Choroid plexus epithelial cell (primary cell): ENCODE measurements around the gene KRT4.

Source experiments
- DNase-seq: peaks from one replicate; pipeline ENCODE4 v3.0.0-alpha.2; 2010; ENCODE audit warnings: low read depth
- H3K4me3 ChIP-seq: 2 replicates; pipeline ENCODE4 v1.5.1; 2011; ENCODE audit warnings: low read depth, mild to moderate bottlenecking, control low read depth, low read length, moderate library complexity
- CTCF ChIP-seq: conservative IDR thresholded peaks from 2 replicates; pipeline ENCODE4 v1.5.1; 2011; ENCODE audit warnings: low read depth, mild to moderate bottlenecking, control low read depth, inconsistent platforms, low read length, moderate library complexity

KRT4 gene

GRCh38 chr12:52832451-52832850, 18.5 kb upstream of the KRT4 start:
- TF ChIP-seq CTCF: no peak
- H3K4me3 ChIP-seq: no peak overlapping the region
- no peak for DNase-seq

- no peak for DNase-seq
Observed at GRCh38 chr12:52831251-52831650, 17.3 kb upstream of the KRT4 start.

GRCh38 chr12:52829986-52830770, 16.3 kb upstream of the KRT4 start:
- DNase-seq: no peak
- H3K4me3 ChIP-seq: no peak overlapping the region
- TF ChIP-seq CTCF: no peak

More at GRCh38 chr12:52831251-52831650, 17.3 kb upstream of the KRT4 start:
- TF ChIP-seq CTCF: no peak
- no peak overlapping the region for H3K4me3 ChIP-seq

GRCh38 chr12:52828591-52829021, 14.7 kb upstream of the KRT4 start:
- no peak overlapping the region for H3K4me3 ChIP-seq
- DNase-seq: no peak
- TF ChIP-seq CTCF: no peak

- no peak for DNase-seq
- no peak overlapping the region for H3K4me3 ChIP-seq
- TF ChIP-seq CTCF: no peak
Observed at GRCh38 chr12:52828156-52828555, 14.2 kb upstream of the KRT4 start.

- DNase-seq: no peak
- TF ChIP-seq CTCF: no peak
- no peak overlapping the region for H3K4me3 ChIP-seq
Observed at GRCh38 chr12:52827499-52828090, 13.7 kb upstream of the KRT4 start.
